HG02852 (cell line): ENCODE results near the gene MGME1.
A peak's percentile ranks its signal among the peaks of the same experiment; 100 is the strongest.
"Not testable (repeated sequence)": the region's sequence is repeated elsewhere in the genome, so short reads cannot be mapped to it uniquely, and the experiment has no call there.

Source experiments
- ATAC-seq: cut with Tn5 transposase; IDR thresholded peaks from one replicate; pipeline ENCODE4 v1.9.1; 2021; ENCODE audit warnings: mild to moderate bottlenecking, moderate library complexity; ENCODE audit not compliant: unreplicated experiment

The MGME1 gene

GRCh38 chr20:17959257-17959627 is 9.6 kb upstream of the MGME1 start:
- no peak for ATAC-seq

DNA sequence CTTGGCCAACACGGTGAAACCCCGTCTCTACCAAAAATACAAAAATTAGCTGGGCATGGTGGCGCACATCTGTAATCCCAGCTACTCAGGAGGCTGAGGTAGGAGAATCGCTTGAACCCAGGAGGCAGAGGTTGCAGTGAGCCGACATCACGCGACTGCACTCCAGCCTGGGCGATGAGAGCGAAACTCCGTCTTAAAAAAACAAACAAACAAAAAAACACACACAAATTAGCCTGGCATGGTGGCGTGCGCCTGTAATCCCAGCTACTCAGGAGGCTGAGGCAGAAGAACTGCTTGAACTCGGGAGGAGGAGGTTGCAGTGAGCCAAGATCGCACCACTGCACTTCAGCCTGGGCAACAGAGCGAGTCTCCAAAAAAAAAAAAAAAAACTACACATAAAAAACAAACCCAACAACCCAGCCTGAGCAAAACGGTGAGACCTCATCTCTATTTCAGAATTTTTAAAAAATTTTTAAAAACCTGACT is 8.4 kb upstream of the MGME1 start:
- ATAC-seq = not testable (repeated sequence)

GRCh38 chr20:17960927-17961586 is 7.8 kb upstream of the MGME1 start:
- peak; percentile 34 for ATAC-seq

GRCh38 chr20:17961587-17961940 is 7.3 kb upstream of the MGME1 start:
- ATAC-seq = no peak

DNA sequence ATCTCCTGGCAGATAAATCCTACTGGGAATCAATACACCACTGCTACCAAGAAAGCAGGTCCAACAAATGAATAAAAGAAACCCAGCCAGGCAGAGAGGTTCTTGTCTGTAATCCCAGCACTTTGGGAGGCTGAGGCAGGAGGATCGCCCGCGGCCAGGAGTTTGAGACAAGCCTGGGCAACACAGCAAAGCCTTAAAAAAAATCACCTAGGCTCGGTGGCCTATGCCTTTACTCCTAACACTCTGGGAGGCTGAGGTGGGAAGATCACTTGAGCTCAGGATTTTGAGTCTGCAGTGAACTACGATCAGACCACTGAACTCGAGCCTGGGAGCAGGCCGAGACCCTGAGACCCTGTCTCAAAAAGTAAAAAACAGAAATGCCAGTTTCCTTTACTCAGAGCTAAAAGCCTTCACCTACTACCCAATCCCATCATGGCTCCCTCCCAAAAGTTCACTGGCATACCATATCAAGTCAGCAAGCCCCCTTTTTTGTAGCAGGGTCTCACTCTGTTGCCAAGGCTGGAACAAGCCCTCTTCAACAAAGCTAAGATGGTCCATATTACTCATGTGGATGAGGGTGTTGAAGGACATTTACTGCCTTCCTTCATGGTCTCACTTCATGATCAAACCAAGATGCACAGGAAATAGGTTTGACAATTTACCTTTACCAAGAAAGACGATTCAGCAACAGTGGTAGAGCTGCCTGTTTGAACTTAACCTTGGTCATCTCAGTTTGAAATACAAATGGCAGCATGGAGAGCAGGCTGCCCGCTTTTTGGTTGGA is 5.5 kb upstream of the MGME1 start:
- no peak for ATAC-seq

GRCh38 chr20:17964073-17964472 is 4.7 kb upstream of the MGME1 start:
- no peak for ATAC-seq

DNA sequence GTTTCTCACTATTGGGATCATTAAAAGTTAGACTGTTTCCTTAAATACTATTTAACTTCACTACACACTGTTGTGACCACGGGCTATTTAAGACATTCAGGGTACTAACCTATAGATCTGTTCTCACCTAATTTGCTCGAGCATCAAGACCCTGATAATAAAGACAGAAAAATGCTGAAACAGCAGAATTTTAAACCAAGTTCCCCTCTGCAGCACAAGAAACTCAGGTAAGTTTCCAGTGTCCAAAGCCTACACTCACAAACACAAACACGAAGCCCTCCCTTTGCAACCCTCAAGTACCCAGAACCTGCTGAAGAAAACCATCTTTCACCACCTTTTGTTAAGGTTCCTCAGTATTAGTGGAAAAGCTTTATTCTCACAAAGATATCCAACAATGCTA is 4.2 kb upstream of the MGME1 start:
- ATAC-seq = no peak

- ATAC-seq = no peak
Measured at GRCh38 chr20:17965042-17965697, 3.6 kb upstream of the MGME1 start.

- ATAC-seq = no peak
Measured at GRCh38 chr20:17966432-17967310, 2.1 kb upstream of the MGME1 start.

- ATAC-seq = no peak
Measured at GRCh38 chr20:17967521-17968365, 1.1 kb upstream of the MGME1 start.

GRCh38 chr20:17969278-17969883 is 563 bp downstream of the MGME1 start:
- peak; percentile 8 for ATAC-seq

DNA sequence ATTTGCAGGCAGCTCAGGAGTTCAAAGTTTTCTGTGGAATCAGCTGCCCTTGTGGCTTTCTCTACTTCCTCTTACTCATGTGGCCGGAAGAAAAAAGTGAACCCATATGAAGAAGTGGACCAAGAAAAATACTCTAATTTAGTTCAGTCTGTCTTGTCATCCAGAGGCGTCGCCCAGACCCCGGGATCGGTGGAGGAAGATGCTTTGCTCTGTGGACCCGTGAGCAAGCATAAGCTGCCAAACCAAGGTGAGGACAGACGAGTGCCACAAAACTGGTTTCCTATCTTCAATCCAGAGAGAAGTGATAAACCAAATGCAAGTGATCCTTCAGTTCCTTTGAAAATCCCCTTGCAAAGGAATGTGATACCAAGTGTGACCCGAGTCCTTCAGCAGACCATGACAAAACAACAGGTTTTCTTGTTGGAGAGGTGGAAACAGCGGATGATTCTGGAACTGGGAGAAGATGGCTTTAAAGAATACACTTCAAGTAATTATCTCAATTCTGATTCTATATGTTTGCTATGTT is 1.1 kb downstream of the MGME1 start:
- no peak for ATAC-seq

- no peak for ATAC-seq
Measured at GRCh38 chr20:17971300-17972013, 2.6 kb downstream of the MGME1 start.

GRCh38 chr20:17972121-17972520 is 3.3 kb downstream of the MGME1 start:
- no peak for ATAC-seq

- no peak for ATAC-seq
Measured at GRCh38 chr20:17976305-17976704, 7.5 kb downstream of the MGME1 start.

GRCh38 chr20:17985388-17986018 is 16.7 kb downstream of the MGME1 start:
- no peak for ATAC-seq

DNA sequence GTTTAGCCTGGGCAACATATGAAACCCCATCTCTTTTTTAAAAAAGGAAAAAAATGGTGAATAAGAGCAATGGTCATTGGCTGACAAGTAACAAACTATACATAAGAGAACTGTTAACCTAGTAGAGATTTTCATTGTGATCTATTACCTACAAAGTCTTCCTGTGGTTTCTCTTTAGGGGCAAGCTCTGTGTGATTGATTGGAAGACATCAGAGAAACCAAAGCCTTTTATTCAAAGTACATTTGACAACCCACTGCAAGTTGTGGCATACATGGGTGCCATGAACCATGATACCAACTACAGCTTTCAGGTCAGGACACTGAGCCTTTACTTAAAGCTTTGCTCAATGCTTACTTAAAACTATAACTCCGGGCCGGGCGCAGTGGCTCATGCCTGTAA is 19.2 kb downstream of the MGME1 start:
- ATAC-seq = no peak

- no peak for ATAC-seq
Measured at GRCh38 chr20:17990278-17990972, 21.6 kb downstream of the MGME1 start.
